ENCODE data around the gene DEAF1.

The DEAF1 gene

GRCh38 chr11:611001-611996 lies 83.7 kb downstream of the DEAF1 start:
- DNase-seq = no peak

- DNase-seq = no peak
Observed at GRCh38 chr11:610146-610801, 84.7 kb downstream of the DEAF1 start.

- no peak for DNase-seq
Observed at GRCh38 chr11:609341-609811, 85.6 kb downstream of the DEAF1 start.

- no peak for DNase-seq
Observed at GRCh38 chr11:608791-609251, 86.2 kb downstream of the DEAF1 start.

GRCh38 chr11:607971-608659 lies 86.9 kb downstream of the DEAF1 start:
- DNase-seq = no peak

GRCh38 chr11:607020-607780 lies 87.8 kb downstream of the DEAF1 start:
- DNase-seq = no peak

DNA sequence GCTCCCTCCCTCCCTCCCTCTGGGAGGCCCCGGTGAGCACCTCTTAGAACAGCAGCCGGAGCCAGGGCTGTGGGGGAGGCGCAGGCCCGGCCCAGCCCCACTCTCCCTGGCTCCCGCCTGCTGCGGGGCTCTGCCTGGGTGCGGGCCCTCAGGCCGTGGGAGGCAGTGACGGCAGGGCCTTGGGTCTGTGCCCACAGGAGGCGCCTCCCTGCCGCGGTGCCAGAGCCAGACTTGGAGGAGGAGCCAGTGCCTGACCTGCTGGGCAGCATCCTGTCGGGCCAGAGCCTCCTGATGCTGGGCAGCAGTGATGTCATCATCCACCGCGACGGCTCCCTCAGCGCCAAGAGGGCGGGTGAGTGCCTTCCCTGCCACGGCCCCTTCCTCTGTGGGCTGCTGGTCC lies 88.8 kb downstream of the DEAF1 start:
- no peak for DNase-seq

DNA sequence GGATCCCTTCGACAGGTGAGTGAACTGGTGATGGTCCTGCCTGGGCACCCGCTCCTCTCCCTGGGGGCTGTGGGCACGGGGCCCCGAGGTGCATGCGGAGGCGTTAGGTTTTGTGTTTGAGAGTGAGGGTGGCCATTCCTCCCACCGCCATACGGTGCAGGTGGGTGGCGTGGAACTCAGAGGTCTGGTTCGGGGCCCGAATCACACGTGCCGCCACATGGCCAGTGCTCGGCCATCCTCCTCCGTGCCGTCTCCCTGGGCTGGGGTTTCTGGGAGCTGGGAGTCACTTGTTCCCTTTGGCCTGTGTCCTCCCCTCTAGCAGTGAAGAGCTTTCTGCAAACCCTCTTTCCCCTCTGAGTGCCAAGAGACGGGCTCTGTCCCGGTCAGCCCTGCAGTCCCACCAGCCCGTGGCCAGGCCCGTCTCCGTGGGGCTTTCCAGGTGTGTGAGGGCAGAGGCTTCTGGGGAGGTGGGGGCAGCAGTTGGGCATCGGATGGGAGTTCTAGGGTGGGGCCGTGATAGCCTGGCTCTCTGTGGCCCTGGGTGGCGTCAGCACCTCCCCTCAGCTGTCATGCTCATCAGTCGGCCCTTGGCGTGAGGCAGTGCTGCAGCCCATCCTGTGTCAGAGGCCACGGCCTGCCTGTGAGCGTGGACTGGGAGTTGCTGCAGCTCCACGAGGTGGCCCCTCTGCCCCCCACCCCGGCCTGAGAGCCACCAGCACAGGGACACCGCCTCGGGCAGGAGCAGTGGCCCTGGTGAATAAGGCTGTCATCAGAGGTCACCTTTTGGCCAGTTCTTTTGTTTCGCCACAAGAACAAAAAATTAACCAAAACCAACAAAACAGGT lies 89.5 kb downstream of the DEAF1 start:
- DNase-seq = no peak

DNA sequence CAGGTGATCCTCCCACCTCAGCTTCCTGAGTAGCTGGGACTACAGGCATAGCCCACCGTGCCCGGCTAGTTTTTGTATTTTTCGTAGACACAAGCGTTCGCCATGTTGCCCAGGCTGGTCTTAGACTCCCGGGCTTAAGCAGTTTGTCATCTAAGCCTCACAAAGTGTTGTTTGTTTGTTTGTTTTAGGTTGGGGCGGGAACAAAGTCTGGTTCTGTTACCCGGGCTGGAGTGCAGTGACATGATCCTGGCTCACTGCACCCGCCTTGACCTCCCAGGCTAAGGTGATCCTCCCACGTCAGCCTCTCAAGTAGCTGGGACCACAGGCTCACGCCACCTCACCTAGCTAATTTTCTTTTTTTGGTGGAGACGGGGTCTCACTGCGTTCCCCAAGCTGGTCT lies 91.9 kb downstream of the DEAF1 start:
- DNase-seq = no peak

GRCh38 chr11:601573-602245 lies 93.3 kb downstream of the DEAF1 start:
- DNase-seq = no peak

DNA sequence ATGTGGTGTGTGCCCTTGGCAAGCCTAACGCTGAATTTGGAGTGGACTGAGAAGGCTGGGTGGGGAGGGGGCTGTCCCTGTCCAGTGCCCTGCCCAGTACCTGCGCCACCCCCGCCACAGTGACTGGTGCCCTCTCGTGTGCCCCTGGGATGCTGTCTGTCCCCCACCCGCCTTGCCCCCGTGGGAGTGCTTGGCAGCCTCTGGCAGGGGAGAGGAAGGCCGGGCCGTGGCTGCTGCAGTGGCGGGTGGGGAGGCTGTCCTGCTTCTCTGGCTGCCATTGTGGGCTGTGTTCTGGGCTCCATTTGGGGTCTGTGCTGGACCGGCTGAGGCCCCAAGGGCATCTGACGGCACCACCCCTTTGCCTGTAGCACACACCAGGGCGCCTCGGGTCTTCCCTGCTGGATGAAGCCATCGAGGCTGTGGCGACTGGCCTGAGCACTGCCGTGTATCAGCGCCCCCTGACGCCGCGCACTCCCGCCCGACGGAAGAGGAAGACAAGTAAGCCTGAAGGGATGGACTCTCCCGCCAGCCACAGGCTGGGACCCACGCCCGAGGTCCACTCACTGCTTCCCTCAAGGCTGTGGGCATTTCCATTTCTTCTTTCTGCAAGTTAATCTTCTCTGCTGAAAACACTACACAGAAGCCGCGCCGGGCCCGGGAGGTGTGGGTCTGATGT lies 96.9 kb downstream of the DEAF1 start:
- no peak for DNase-seq

GRCh38 chr11:597166-597725 lies 97.8 kb downstream of the DEAF1 start:
- no peak for DNase-seq

GRCh38 chr11:596374-596773 lies 98.6 kb downstream of the DEAF1 start:
- DNase-seq = no peak

DNA sequence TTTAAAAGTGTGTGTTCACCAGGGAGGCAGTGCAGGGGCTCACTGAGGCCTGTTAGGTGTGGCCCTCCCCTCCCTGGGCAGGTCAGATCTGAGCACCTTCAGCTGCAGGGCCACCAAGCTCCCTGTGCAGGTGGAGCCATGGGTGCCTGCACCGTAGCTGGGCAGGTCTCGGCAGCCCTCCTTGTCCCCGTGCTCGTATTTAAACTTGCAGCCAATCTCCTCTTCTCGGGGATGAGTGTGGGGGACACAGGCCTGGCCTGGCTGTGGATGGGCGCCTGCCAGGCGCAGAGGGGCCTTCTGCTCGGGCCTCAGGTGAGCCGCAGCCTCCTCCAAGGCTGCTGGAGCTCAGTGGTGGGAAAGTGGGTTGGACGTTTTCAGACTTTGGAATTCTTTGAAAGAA lies 99.6 kb downstream of the DEAF1 start:
- DNase-seq = no peak

All from suppressor macrophage treated with lipopolysaccharide for 4 hours (primary cell).